NCI-H82 treated with DMSO at 0.1 percent for 48 hours (cell line): Measurements from ENCODE around the gene LAMB4.

ENCODE experiments used
- DNase-seq: peaks from one replicate; lab custom pipeline; 2025; ENCODE audit not compliant: unreplicated experiment; lab: John Stamatoyannopoulos, UW

LAMB4 gene

DNA sequence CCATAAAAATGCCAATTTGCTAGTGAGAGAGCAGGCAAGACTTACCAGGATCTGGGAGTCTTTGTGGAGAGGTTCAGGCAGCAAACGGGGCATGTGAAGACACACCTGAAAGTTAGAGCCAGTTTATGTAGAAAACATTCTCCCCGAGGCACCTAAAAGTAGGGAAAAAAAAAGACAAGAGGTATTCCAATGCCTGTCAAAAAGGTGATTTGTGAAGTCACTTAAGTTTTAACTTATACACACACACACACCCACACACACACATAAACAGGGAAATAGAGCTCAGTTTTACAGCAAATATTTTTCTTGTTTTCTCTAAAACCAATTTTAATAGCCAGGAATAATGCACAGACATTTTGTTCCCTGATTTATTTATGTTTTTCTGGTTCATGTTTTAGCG, at the start of gene LAMB4:
TSS of gene LAMB4 (minus strand) at position 101 of the 400 bp plus-strand sequence. CDS start 7,197 bp downstream, outside the sequence.
- DNase-seq = no peak

GRCh38 chr7:108178398-108178797, 48.2 kb upstream of the LAMB4 start:
- no peak for DNase-seq

- no peak for DNase-seq
These were observed 41.0 kb upstream of the LAMB4 start for GRCh38 chr7:108171164-108171563.

DNA sequence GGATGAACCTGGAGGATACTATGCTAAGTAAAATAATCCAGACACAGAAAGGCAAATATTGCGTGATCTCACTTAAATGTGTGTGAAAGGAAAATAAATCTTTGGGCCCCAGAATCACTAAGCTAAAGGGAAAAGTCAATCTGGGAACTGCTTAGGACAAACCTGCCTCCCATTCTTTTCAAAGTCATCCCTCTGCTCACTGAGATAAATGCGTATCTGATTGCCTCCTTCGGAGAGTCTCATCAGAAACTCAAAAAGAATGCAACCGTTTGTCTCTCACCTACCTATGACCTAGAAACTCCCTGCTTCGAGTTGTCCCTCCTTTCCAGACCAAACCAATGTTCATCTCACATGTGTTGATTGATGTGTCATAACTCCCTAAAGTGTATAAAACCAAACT, 40.1 kb upstream of the LAMB4 start:
- DNase-seq = no peak

DNA sequence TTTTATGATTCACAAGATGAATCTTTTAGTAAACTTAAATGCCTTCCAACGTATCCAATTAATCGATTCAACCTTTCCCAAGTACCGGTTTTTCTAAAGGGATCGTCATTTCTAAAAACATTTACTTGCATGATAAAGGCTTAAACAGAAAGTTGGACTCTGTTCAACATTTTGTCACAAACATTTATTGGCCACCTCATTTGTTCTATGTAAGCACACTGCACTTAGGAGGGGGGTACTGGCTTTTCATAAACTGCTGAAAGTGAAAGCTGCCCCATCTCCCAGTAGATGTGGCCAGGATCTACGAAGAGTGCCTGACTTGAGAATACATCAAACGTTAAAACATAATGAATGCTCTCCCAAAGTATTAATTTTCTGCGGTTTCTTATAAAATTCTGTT, 37.3 kb upstream of the LAMB4 start:
- no peak for DNase-seq

DNA sequence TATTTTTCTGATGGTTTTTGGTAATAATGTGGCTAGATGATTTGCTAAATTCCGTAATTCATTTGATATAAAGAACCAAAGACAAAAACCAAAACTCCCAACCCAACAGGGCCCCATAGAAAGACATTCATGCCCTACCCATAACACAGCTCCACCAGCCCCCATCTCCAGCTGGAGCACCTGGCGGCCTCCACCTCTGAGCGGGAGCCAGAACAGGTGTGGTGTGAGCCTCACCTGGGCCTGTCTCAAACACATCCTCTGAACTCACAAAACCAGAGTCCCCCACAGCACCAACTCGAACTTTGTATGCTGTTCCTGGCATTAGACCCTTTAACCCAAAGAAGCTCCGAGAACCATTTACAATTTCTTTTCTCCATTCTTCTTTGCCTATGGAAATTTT, 36.5 kb upstream of the LAMB4 start:
- DNase-seq = no peak

DNA sequence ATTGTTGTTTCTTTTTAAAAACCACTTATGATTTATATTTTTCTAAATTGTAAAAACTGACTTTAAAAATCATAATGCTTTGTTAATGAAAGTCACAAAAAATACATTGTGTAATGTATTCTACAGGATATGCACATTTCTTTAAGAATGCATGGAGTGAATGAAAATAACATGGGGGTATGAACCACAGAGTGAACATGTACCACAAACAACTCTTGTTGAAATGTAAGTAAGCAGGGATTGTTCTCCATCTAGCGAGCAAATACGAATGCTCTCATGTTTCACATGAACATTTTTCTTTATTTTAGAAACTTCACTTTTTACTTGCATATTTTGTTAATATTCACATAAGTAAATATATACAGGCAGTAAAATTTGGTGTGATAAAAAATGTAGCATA, 35.6 kb upstream of the LAMB4 start:
- DNase-seq = no peak

- DNase-seq = no peak
These were observed 34.8 kb upstream of the LAMB4 start for GRCh38 chr7:108164946-108165345.

DNA sequence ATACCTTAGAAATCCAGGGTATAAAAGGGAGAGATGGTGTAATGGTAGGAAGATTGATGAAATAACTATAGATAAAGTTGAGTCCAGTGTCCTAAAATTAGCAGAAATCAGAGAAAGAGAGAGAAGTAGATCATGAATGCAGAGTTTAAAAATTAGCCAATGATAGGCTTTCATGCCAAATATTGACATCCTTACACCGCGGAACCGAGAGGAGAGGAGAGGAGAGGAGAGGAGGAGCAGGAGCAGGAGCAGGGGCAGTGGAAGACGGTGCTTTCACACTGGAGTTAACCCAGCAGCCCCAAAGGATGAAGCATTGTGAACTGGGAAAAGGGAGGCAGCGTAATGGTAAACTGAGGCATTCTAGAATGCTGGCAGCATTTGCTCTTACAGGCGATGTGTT, 34.2 kb upstream of the LAMB4 start:
- DNase-seq = no peak

- no peak for DNase-seq
These were observed 28.6 kb upstream of the LAMB4 start for GRCh38 chr7:108158776-108159175.

- DNase-seq = no peak
These were observed 27.6 kb upstream of the LAMB4 start for GRCh38 chr7:108157606-108158335.

DNA sequence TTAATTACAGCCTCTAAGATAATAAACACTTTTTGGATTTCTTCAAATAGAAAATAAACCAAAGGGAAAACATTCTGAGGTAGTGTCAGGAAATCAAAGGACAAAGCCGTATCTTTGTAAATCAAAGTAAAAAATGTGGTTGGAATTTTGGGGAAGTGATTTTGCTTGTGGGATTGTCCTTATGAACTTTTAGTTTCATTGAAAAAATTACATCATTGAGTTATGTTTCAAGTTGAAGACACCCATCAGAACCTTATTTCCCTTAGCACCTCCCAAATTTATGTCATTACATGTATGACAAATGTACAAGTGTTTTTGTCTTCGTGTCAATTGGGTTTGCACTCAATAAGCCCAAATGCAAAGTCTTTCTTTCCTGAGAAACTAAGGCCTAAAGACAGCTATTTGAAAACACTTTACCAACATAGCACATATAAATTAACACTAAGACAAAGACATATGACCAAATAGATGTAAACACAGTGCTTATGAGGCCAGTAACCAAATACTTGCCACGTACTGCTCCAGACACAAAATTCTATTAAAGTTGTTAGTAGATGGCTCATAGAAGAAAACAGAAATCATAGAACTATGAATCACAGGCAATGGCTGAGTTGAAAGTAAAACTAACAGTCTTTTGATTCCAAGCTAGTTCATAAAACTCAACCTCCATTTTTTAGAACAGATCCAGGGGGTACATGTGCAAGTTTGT, 26.9 kb upstream of the LAMB4 start:
- DNase-seq = no peak

DNA sequence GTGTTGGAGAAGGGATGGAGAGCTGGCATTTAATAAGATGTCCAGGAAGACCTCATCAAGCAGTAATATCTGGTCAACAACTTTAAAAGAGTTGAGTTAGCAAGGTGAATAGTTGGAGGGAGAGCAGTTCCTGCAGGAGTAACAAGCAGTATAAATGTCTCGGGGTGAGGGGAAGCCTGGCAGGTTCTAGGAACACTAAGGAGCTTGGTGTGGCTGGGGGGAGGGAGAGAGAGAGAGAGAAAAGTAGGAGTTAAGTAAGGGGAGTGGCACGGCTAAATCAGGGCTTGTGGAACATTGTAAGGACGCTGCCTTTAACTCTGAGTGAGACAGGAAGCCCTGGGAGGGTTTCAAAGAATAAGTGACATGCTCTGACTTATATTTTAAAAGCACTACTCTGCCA, 22.0 kb upstream of the LAMB4 start:
- no peak for DNase-seq

DNA sequence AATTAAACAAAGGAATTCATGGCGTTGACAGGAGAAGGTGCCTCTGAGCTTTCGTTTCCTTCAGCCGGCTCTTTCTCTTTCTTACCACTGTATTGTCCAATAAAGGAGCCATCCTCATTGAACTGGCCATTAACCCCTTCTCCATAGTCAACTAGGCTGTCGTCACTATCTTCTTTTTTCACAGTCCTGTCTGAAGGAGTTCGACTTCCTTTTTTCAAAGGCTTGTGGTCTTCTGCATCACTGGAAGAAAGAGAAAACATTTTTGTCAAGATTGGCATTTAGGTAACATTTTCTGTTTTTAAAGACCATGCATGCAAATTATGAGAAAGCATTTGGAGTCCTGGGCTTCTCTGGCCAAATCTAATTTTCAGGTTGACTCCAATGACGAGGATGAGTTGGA, 19.7 kb upstream of the LAMB4 start:
- DNase-seq = no peak

- no peak for DNase-seq
These were observed 19.0 kb upstream of the LAMB4 start for GRCh38 chr7:108149119-108149518.

GRCh38 chr7:108147031-108147563, 16.9 kb upstream of the LAMB4 start:
- DNase-seq = peak; percentile 98

GRCh38 chr7:108146070-108146842, 16.1 kb upstream of the LAMB4 start:
- peak; percentile 83 for DNase-seq

- DNase-seq = no peak
These were observed 15.2 kb upstream of the LAMB4 start for GRCh38 chr7:108145401-108145800.

DNA sequence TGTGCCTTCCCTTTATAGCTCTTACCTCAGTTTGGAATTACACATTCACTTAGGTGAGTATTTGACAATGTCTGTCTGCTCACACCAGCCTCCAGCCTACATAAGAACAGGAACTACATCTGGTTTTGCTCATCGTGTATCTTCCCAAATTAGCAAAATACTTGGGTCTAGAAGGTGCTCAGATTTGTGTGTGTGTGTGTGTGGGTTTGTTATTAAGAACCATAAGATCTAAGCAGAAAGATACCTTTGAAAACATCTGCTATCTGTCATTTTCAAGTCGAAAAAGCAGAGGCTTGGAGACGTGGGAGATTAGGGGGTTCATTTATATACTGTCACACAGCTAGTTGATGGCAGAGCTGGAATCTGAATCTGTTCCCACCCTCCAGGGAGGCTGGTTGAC, 14.8 kb upstream of the LAMB4 start:
- DNase-seq = no peak

GRCh38 chr7:108143658-108144420, 13.7 kb upstream of the LAMB4 start:
- no peak for DNase-seq

GRCh38 chr7:108142675-108143259, 12.6 kb upstream of the LAMB4 start:
- no peak for DNase-seq
